ENCODE measurements around the gene SDSL.

The SDSL gene

GRCh38 chr12:113440947-113441782 lies 19.0 kb downstream of the SDSL start:
- DNase-seq = no peak
- H3K27ac ChIP-seq (ENCODE audit: low read depth, low read length) = no peak overlapping the region
- no peak overlapping the region for H2BK5ac ChIP-seq (ENCODE audit: low read depth, low read length, poor library complexity)
- no peak overlapping the region for H3K14ac ChIP-seq (ENCODE audit: low read length)
- no peaks in the 10 kb centered on the region for H3K79me1 ChIP-seq (ENCODE audit: low read length)
- no peak overlapping the region for H2AK5ac ChIP-seq (ENCODE audit: low read length)
- no peak overlapping the region for H3K18ac ChIP-seq (ENCODE audit: low read length)
- no peak overlapping the region for H4K91ac ChIP-seq (ENCODE audit: low read depth, low read length)
- WGBS (ENCODE audit: extremely low coverage, insufficient coverage, insufficient read length) = no CpG with 5 or more reads among the region's 14 CpGs
- no peaks in the 10 kb centered on the region for H3K9me3 ChIP-seq (ENCODE audit: insufficient read depth, low read depth, low read length)
- no peak overlapping the region for H2BK120ac ChIP-seq (ENCODE audit: insufficient read depth, low read length, poor library complexity)
- H3K4me1 ChIP-seq (ENCODE audit: control insufficient read depth in 1 of 2, insufficient read depth in 2 of 2, low read length in 2 of 2) = no peaks in the 10 kb centered on the region
- H4K12ac ChIP-seq (ENCODE audit: low read depth, low read length) = no peak overlapping the region
- H3K4ac ChIP-seq (ENCODE audit: low read depth, low read length) = no peak overlapping the region
- H3K4me2 ChIP-seq (ENCODE audit: low read length) = no peak overlapping the region
- H3K23ac ChIP-seq (ENCODE audit: low read length) = no peak overlapping the region
- H4K8ac ChIP-seq (ENCODE audit: low read depth, low read length) = no peak overlapping the region
- no peaks in the 10 kb centered on the region for H3K36me3 ChIP-seq (ENCODE audit: control insufficient read depth in 1 of 2, insufficient read depth in 2 of 2, low read length in 2 of 2)
- H3K79me2 ChIP-seq (ENCODE audit: control insufficient read depth, insufficient read depth, low read length, poor library complexity) = no peaks in the 10 kb centered on the region
- no peaks in the 10 kb centered on the region for H3K27me3 ChIP-seq (ENCODE audit: insufficient read depth, low read length)
- H3K4me3 ChIP-seq (ENCODE audit: low read depth, low read length) = no peak overlapping the region
- no peak overlapping the region for H2AFZ ChIP-seq (ENCODE audit: insufficient read depth, low read length, poor library complexity)
- no peak overlapping the region for H3K9ac ChIP-seq (ENCODE audit: low read length)
- H2BK12ac ChIP-seq (ENCODE audit: low read length) = no peak overlapping the region

GRCh38 chr12:113443030-113443539 lies 20.9 kb downstream of the SDSL start:
- WGBS (ENCODE audit: extremely low coverage, insufficient coverage, insufficient read length) = no CpG with 5 or more reads among the region's 6 CpGs
- Histone ChIP-seq H2BK5ac (ENCODE audit: low read depth, low read length, poor library complexity) (no peak overlapping the region), H3K4me3 (ENCODE audit: low read depth, low read length) (no peak overlapping the region), H3K4me2 (ENCODE audit: low read length) (no peak overlapping the region), H3K27me3 (ENCODE audit: insufficient read depth, low read length) (no peaks in the 10 kb centered on the region), H3K4me1 (ENCODE audit: control insufficient read depth in 1 of 2, insufficient read depth in 2 of 2, low read length in 2 of 2) (no peaks in the 10 kb centered on the region), H4K91ac (ENCODE audit: low read depth, low read length) (no peak overlapping the region), H3K79me2 (ENCODE audit: control insufficient read depth, insufficient read depth, low read length, poor library complexity) (no peaks in the 10 kb centered on the region), H2BK12ac (ENCODE audit: low read length) (no peak overlapping the region), H3K36me3 (ENCODE audit: control insufficient read depth in 1 of 2, insufficient read depth in 2 of 2, low read length in 2 of 2) (no peaks in the 10 kb centered on the region), H3K14ac (ENCODE audit: low read length) (no peak overlapping the region), H3K23ac (ENCODE audit: low read length) (no peak overlapping the region), H3K27ac (ENCODE audit: low read depth, low read length) (no peak overlapping the region), H3K18ac (ENCODE audit: low read length) (no peak overlapping the region), H3K9me3 (ENCODE audit: insufficient read depth, low read depth, low read length) (no peaks in the 10 kb centered on the region), H3K9ac (ENCODE audit: low read length) (no peak overlapping the region), H3K79me1 (ENCODE audit: low read length) (no peaks in the 10 kb centered on the region), H3K4ac (ENCODE audit: low read depth, low read length) (no peak overlapping the region), H2AFZ (ENCODE audit: insufficient read depth, low read length, poor library complexity) (no peak overlapping the region), H4K8ac (ENCODE audit: low read depth, low read length) (no peak overlapping the region), H4K12ac (ENCODE audit: low read depth, low read length) (no peak overlapping the region), H2AK5ac (ENCODE audit: low read length) (no peak overlapping the region), H2BK120ac (ENCODE audit: insufficient read depth, low read length, poor library complexity) (no peak overlapping the region)
- DNase-seq = no peak

- Histone ChIP-seq H3K23ac (ENCODE audit: low read length) (no peak overlapping the region), H3K27ac (ENCODE audit: low read depth, low read length) (no peak overlapping the region), H3K4me2 (ENCODE audit: low read length) (no peak overlapping the region), H3K79me2 (ENCODE audit: control insufficient read depth, insufficient read depth, low read length, poor library complexity) (no peaks in the 10 kb centered on the region), H2BK120ac (ENCODE audit: insufficient read depth, low read length, poor library complexity) (no peak overlapping the region), H2AFZ (ENCODE audit: insufficient read depth, low read length, poor library complexity) (no peak overlapping the region), H2BK12ac (ENCODE audit: low read length) (no peak overlapping the region), H3K27me3 (ENCODE audit: insufficient read depth, low read length) (no peaks in the 10 kb centered on the region), H3K18ac (ENCODE audit: low read length) (no peak overlapping the region), H2BK5ac (ENCODE audit: low read depth, low read length, poor library complexity) (no peak overlapping the region), H3K14ac (ENCODE audit: low read length) (no peak overlapping the region), H4K91ac (ENCODE audit: low read depth, low read length) (no peak overlapping the region), H4K12ac (ENCODE audit: low read depth, low read length) (no peak overlapping the region), H3K36me3 (ENCODE audit: control insufficient read depth in 1 of 2, insufficient read depth in 2 of 2, low read length in 2 of 2) (no peaks in the 10 kb centered on the region), H3K9ac (ENCODE audit: low read length) (no peak overlapping the region), H3K4me3 (ENCODE audit: low read depth, low read length) (no peak overlapping the region), H3K9me3 (ENCODE audit: insufficient read depth, low read depth, low read length) (no peaks in the 10 kb centered on the region), H2AK5ac (ENCODE audit: low read length) (no peak overlapping the region), H3K79me1 (ENCODE audit: low read length) (no peaks in the 10 kb centered on the region), H3K4ac (ENCODE audit: low read depth, low read length) (no peak overlapping the region), H3K4me1 (ENCODE audit: control insufficient read depth in 1 of 2, insufficient read depth in 2 of 2, low read length in 2 of 2) (no peaks in the 10 kb centered on the region), H4K8ac (ENCODE audit: low read depth, low read length) (no peak overlapping the region)
- no CpG with 5 or more reads among the region's 6 CpGs for WGBS (ENCODE audit: extremely low coverage, insufficient coverage, insufficient read length)
- no peak for DNase-seq
Observed at GRCh38 chr12:113445544-113446171, 23.5 kb downstream of the SDSL start.

- WGBS (ENCODE audit: extremely low coverage, insufficient coverage, insufficient read length) = no CpG with 5 or more reads among the region's 7 CpGs
- H3K9ac ChIP-seq (ENCODE audit: low read length) = no peak overlapping the region
- H4K12ac ChIP-seq (ENCODE audit: low read depth, low read length) = no peak overlapping the region
Observed at GRCh38 chr12:113448873-113449272, 26.7 kb downstream of the SDSL start.

More at GRCh38 chr12:113448873-113449272, 26.7 kb downstream of the SDSL start:
- H3K18ac ChIP-seq (ENCODE audit: low read length) = no peak overlapping the region
- no peak for DNase-seq
- no peaks in the 10 kb centered on the region for H3K27me3 ChIP-seq (ENCODE audit: insufficient read depth, low read length)
- no peaks in the 10 kb centered on the region for H3K4me1 ChIP-seq (ENCODE audit: control insufficient read depth in 1 of 2, insufficient read depth in 2 of 2, low read length in 2 of 2)
- H3K79me1 ChIP-seq (ENCODE audit: low read length) = no peaks in the 10 kb centered on the region
- H3K79me2 ChIP-seq (ENCODE audit: control insufficient read depth, insufficient read depth, low read length, poor library complexity) = no peaks in the 10 kb centered on the region
- no peak overlapping the region for H3K4me3 ChIP-seq (ENCODE audit: low read depth, low read length)
- H3K9me3 ChIP-seq (ENCODE audit: insufficient read depth, low read depth, low read length) = no peaks in the 10 kb centered on the region
- H3K23ac ChIP-seq (ENCODE audit: low read length) = no peak overlapping the region
- H3K14ac ChIP-seq (ENCODE audit: low read length) = no peak overlapping the region
- no peak overlapping the region for H3K4me2 ChIP-seq (ENCODE audit: low read length)
- no peak overlapping the region for H2AFZ ChIP-seq (ENCODE audit: insufficient read depth, low read length, poor library complexity)
- no peak overlapping the region for H4K91ac ChIP-seq (ENCODE audit: low read depth, low read length)
- H4K8ac ChIP-seq (ENCODE audit: low read depth, low read length) = no peak overlapping the region
- no peak overlapping the region for H2BK120ac ChIP-seq (ENCODE audit: insufficient read depth, low read length, poor library complexity)
- H2AK5ac ChIP-seq (ENCODE audit: low read length) = no peak overlapping the region
- H3K4ac ChIP-seq (ENCODE audit: low read depth, low read length) = no peak overlapping the region
- no peak overlapping the region for H3K27ac ChIP-seq (ENCODE audit: low read depth, low read length)
- H2BK5ac ChIP-seq (ENCODE audit: low read depth, low read length, poor library complexity) = no peak overlapping the region
- H3K36me3 ChIP-seq (ENCODE audit: control insufficient read depth in 1 of 2, insufficient read depth in 2 of 2, low read length in 2 of 2) = no peaks in the 10 kb centered on the region
- no peak overlapping the region for H2BK12ac ChIP-seq (ENCODE audit: low read length)

Data from trophoblast cell (in vitro differentiated cells and primary cell).